Activated naive CD8-positive, alpha-beta T cell treated with anti-CD3 and anti-CD28 coated beads, Interleukin-2, amount 50 U/mL, for 24 hours (primary cell): ENCODE results near the gene KCNK17.
"Not testable (repeated sequence)": the region's sequence is repeated elsewhere in the genome, so short reads cannot be mapped to it uniquely, and the experiment has no call there.

Experiments
- ATAC-seq: fragments of 150-1000 bp; cut with Tn5 transposase; one replicate; pipeline ENCODE4 v1.10.0; 2021
- DNase-seq: peaks from one replicate; pipeline ENCODE4 v3.0.0; 2021
- H3K27ac Mint-ChIP-seq: one replicate; pipeline ENCODE4 v1.8.0; 2021; ENCODE audit warnings: mild to moderate bottlenecking, mixed read lengths
- H3K27me3 Mint-ChIP-seq: one replicate; pipeline ENCODE4 v1.8.0; 2021; ENCODE audit warnings: mixed read lengths
- H3K36me3 Mint-ChIP-seq: one replicate; pipeline ENCODE4 v1.8.0; 2021; ENCODE audit warnings: low read depth, mixed read lengths
- H3K4me1 Mint-ChIP-seq: one replicate; pipeline ENCODE4 v1.8.0; 2021; ENCODE audit warnings: mixed read lengths
- H3K4me3 Mint-ChIP-seq: one replicate; pipeline ENCODE4 v1.8.0; 2021; ENCODE audit warnings: mild to moderate bottlenecking, moderate library complexity, mixed read lengths
- H3K9me3 Mint-ChIP-seq: one replicate; pipeline ENCODE4 v1.8.0; 2021; ENCODE audit warnings: mixed read lengths

Gene KCNK17

GRCh38 chr6:39301606-39302005 is 12.6 kb downstream of the KCNK17 start:
- Mint-ChIP-seq H3K4me1 (peaks cover 6% of the 10 kb centered on the region), H3K27me3 (no peaks in the 10 kb centered on the region), H3K4me3 (no peak overlapping the region), H3K36me3 (no peaks in the 10 kb centered on the region), H3K27ac (no peak overlapping the region), H3K9me3 (no peaks in the 10 kb centered on the region)
- DNase-seq, result no peak
- no peak for ATAC-seq

GRCh38 chr6:39300739-39301138 is 13.5 kb downstream of the KCNK17 start:
- Mint-ChIP-seq H3K9me3 (no peaks in the 10 kb centered on the region), H3K27me3 (no peaks in the 10 kb centered on the region), H3K36me3 (no peaks in the 10 kb centered on the region), H3K4me3 (no peak overlapping the region), H3K27ac (no peak overlapping the region), H3K4me1 (peaks cover 6% of the 10 kb centered on the region)
- DNase-seq (no peak), ATAC-seq (no peak)

DNA sequence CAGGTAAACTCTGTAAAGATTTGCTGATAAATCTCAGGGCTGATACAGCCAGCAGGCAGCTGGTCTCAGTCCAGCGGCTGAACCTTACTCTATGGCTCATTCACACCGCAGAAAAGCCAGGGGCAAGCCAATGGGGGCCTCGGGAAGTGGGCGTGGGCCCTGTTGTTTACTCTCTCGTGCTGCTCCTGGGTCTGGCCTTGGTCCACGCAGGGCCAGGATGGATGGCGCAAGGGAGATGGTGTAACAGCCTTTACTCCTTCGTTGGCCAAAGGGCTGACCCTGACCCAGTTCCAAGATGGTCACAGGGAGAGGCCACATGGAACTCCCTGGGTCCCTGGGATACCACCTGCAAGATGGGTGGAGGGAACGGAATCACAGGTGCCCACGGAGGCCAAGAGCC is 16.2 kb downstream of the KCNK17 start:
- Mint-ChIP-seq H3K36me3 (no peaks in the 10 kb centered on the region), H3K9me3 (no peaks in the 10 kb centered on the region), H3K4me3 (no peak overlapping the region), H3K27me3 (no peaks in the 10 kb centered on the region), H3K4me1 (peaks cover 5% of the 10 kb centered on the region), H3K27ac (no peak overlapping the region)
- DNase-seq (no peak), ATAC-seq (no peak)

GRCh38 chr6:39296745-39297640 is 17.2 kb downstream of the KCNK17 start:
- Mint-ChIP-seq H3K4me3 (no peak overlapping the region), H3K36me3 (no peaks in the 10 kb centered on the region), H3K27me3 (peaks cover 3% of the 10 kb centered on the region), H3K27ac (no peak overlapping the region), H3K4me1 (no peaks in the 10 kb centered on the region), H3K9me3 (no peaks in the 10 kb centered on the region)
- DNase-seq (no peak), ATAC-seq (no peak)

GRCh38 chr6:39295611-39296011 is 18.6 kb downstream of the KCNK17 start:
- Mint-ChIP-seq H3K27me3 (peaks cover 3% of the 10 kb centered on the region), H3K4me1 (no peaks in the 10 kb centered on the region), H3K27ac (no peak overlapping the region), H3K9me3 (no peaks in the 10 kb centered on the region), H3K4me3 (no peak overlapping the region), H3K36me3 (no peaks in the 10 kb centered on the region)
- no peak for ATAC-seq
- no peak for DNase-seq

DNA sequence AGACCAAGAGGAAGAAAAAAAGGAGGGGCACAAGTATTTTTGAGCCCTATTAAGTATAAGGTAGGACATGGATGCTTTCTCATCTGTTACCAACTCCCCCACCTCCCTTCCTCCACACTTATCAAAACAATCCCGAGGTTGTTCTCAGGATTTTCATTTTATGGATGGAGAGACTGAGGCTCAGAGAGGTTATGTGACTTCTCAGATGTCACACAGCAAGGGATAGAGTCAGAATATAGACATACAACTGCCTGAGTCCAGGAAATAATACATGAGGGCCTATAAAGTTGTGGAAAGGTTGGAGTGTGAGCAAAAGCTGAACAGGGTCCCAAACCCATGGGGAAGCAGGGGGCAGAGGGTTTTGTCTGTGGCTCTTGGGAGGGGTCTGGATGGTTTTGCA is 19.3 kb downstream of the KCNK17 start:
- Mint-ChIP-seq H3K36me3 (no peaks in the 10 kb centered on the region), H3K27me3 (peaks cover 3% of the 10 kb centered on the region), H3K4me1 (no peaks in the 10 kb centered on the region), H3K9me3 (no peaks in the 10 kb centered on the region), H3K4me3 (no peak overlapping the region), H3K27ac (no peak overlapping the region)
- no peak for DNase-seq
- no peak for ATAC-seq

GRCh38 chr6:39294133-39294532 is 20.1 kb downstream of the KCNK17 start:
- Mint-ChIP-seq H3K36me3 (no peaks in the 10 kb centered on the region), H3K27ac (no peak overlapping the region), H3K4me3 (no peak overlapping the region), H3K4me1 (no peaks in the 10 kb centered on the region), H3K9me3 (peaks cover 1% of the 10 kb centered on the region), H3K27me3 (peaks cover 3% of the 10 kb centered on the region)
- DNase-seq (no peak), ATAC-seq (peak; percentile 48)

DNA sequence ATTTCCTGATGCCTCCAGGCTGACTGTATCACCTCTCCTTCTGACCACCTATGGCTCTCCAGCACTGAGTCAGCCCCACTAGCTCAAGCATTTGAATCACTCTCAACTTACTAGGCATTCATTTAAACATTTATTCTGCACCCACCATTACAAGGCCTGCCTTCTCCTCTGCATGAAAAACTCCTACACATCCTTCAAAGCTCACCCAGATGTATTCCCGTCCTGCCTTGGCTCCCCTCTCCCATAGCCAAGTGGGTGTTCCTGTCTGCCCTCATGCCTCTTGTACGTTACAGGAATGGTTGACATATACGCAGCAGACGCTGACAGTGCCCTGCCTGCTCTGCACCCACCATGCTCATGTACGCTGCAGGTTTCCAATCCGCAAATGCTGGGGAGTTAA is 21.6 kb downstream of the KCNK17 start:
- Mint-ChIP-seq H3K9me3 (peaks cover 4% of the 10 kb centered on the region), H3K27me3 (peaks cover 3% of the 10 kb centered on the region), H3K36me3 (no peaks in the 10 kb centered on the region), H3K27ac (no peak overlapping the region), H3K4me3 (no peak overlapping the region), H3K4me1 (no peaks in the 10 kb centered on the region)
- DNase-seq, result no peak
- no peak for ATAC-seq

GRCh38 chr6:39289490-39289889 is 24.7 kb downstream of the KCNK17 start:
- no peak overlapping the region for H3K27ac Mint-ChIP-seq
- peaks cover 8% of the 10 kb centered on the region for H3K27me3 Mint-ChIP-seq
- ATAC-seq (peak; percentile 52), DNase-seq (no peak)
- no peaks in the 10 kb centered on the region for H3K4me1 Mint-ChIP-seq
- peaks cover 4% of the 10 kb centered on the region for H3K9me3 Mint-ChIP-seq
- no peak overlapping the region for H3K4me3 Mint-ChIP-seq
- H3K36me3 Mint-ChIP-seq, result no peaks in the 10 kb centered on the region

- H3K27ac Mint-ChIP-seq, result no peak overlapping the region
- no peaks in the 10 kb centered on the region for H3K36me3 Mint-ChIP-seq
- ATAC-seq, result no peak
These were observed 26.6 kb downstream of the KCNK17 start for GRCh38 chr6:39287601-39288000.

GRCh38 chr6:39286596-39286995 is 27.6 kb downstream of the KCNK17 start:
- H3K36me3 Mint-ChIP-seq, H3K9me3 Mint-ChIP-seq, H3K27me3 Mint-ChIP-seq, ATAC-seq, H3K4me3 Mint-ChIP-seq, H3K27ac Mint-ChIP-seq, DNase-seq, H3K4me1 Mint-ChIP-seq: not testable (repeated sequence)

More at GRCh38 chr6:39287601-39288000, 26.6 kb downstream of the KCNK17 start:
- Mint-ChIP-seq H3K4me1 (no peaks in the 10 kb centered on the region), H3K27me3 (peaks cover 8% of the 10 kb centered on the region), H3K9me3 (peaks cover 4% of the 10 kb centered on the region), H3K4me3 (no peak overlapping the region)
- no peak for DNase-seq

GRCh38 chr6:39282774-39283173 is 31.4 kb downstream of the KCNK17 start:
- Mint-ChIP-seq H3K9me3 (no peaks in the 10 kb centered on the region), H3K4me1 (no peaks in the 10 kb centered on the region), H3K4me3 (no peak overlapping the region), H3K27me3 (peaks cover 9% of the 10 kb centered on the region), H3K36me3 (no peaks in the 10 kb centered on the region), H3K27ac (no peak overlapping the region)
- ATAC-seq (no peak), DNase-seq (no peak)

DNA sequence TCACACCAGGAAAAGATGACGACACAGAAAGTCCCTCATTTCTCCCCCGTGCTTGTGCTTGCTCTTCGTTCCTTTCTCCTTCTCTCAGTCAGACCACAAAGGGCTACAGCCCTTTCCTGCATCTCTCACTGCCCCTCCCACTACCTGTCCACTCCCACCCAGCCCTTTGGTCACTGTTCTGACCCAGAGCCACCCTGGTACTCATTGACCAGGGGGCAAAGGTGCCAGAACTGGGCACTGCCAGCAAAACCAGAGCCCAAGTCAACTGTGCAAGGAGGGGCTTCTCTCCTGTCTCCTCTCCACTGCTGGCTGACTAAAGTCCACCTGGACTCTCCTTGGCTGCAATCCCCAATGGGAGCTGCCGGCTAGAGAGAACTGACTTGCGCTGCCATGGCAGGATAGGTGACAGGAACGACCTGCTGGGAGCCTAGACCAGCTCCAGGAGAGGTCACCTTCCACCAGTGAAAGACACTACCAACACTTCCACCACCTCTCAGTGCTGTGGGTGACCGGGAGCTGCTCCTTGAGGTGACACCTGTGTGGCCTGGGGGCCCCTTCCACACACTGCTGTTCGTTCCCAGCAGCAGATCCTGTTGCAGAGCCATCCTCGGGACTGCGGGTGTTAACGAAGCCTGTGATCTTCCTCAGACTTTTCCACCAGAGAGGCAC is 32.8 kb downstream of the KCNK17 start:
- Mint-ChIP-seq H3K27ac (no peak overlapping the region), H3K36me3 (no peaks in the 10 kb centered on the region), H3K4me3 (no peak overlapping the region), H3K27me3 (peaks cover 9% of the 10 kb centered on the region), H3K4me1 (no peaks in the 10 kb centered on the region), H3K9me3 (no peaks in the 10 kb centered on the region)
- ATAC-seq, result no peak
- no peak for DNase-seq

- H3K27ac Mint-ChIP-seq, result no peak overlapping the region
- DNase-seq (no peak), ATAC-seq (peak; percentile 49)
- H3K36me3 Mint-ChIP-seq, result no peaks in the 10 kb centered on the region
- H3K27me3 Mint-ChIP-seq, result peaks cover 5% of the 10 kb centered on the region
- H3K9me3 Mint-ChIP-seq, result no peaks in the 10 kb centered on the region
- no peak overlapping the region for H3K4me3 Mint-ChIP-seq
- no peaks in the 10 kb centered on the region for H3K4me1 Mint-ChIP-seq
These were observed 33.9 kb downstream of the KCNK17 start for GRCh38 chr6:39280247-39280731.

GRCh38 chr6:39279539-39279938 is 34.7 kb downstream of the KCNK17 start:
- Mint-ChIP-seq H3K4me3 (no peak overlapping the region), H3K27ac (no peak overlapping the region)

More at GRCh38 chr6:39279539-39279938, 34.7 kb downstream of the KCNK17 start:
- no peaks in the 10 kb centered on the region for H3K36me3 Mint-ChIP-seq
- no peaks in the 10 kb centered on the region for H3K9me3 Mint-ChIP-seq
- DNase-seq (no peak), ATAC-seq (no peak)
- peaks cover 4% of the 10 kb centered on the region for H3K27me3 Mint-ChIP-seq
- no peaks in the 10 kb centered on the region for H3K4me1 Mint-ChIP-seq
